GM19468 (cell line): ENCODE data around the gene NRG3.

Source experiments
- ATAC-seq: cut with Tn5 transposase; IDR thresholded peaks from one replicate; pipeline ENCODE4 v1.9.1; 2021; ENCODE audit warnings: mild to moderate bottlenecking, moderate library complexity, moderate number of reproducible peaks; ENCODE audit not compliant: unreplicated experiment; ENCODE audit errors: extremely low read depth

NRG3 gene

GRCh38 chr10:82861889-82862288 is 986.9 kb downstream of the NRG3 start:
- ATAC-seq, result no peak

GRCh38 chr10:82865366-82865765 is 990.4 kb downstream of the NRG3 start:
- no peak for ATAC-seq

- no peak for ATAC-seq
Observed at GRCh38 chr10:82866424-82867020, 991.5 kb downstream of the NRG3 start.

- no peak for ATAC-seq
Observed at GRCh38 chr10:82867056-82867455, 992.1 kb downstream of the NRG3 start.

DNA sequence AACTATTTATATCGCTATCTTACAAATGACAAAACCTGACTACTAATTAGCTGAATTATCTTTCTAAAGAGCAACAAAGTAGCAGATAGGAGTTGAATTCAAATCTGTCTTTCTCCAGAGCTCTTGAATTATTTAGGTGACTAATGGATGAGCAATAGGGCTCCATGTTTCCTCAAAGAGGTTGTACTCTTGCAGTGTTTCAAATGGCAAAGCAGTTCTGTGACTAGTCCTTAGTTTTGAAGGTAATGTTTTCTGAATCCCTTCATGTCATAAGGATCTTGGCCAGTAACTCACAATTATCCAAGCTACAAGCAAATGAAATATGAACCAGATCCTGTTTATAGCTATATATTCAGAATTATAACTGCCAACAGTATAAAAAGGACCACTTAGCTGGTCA is 999.7 kb downstream of the NRG3 start:
- ATAC-seq, result no peak

DNA sequence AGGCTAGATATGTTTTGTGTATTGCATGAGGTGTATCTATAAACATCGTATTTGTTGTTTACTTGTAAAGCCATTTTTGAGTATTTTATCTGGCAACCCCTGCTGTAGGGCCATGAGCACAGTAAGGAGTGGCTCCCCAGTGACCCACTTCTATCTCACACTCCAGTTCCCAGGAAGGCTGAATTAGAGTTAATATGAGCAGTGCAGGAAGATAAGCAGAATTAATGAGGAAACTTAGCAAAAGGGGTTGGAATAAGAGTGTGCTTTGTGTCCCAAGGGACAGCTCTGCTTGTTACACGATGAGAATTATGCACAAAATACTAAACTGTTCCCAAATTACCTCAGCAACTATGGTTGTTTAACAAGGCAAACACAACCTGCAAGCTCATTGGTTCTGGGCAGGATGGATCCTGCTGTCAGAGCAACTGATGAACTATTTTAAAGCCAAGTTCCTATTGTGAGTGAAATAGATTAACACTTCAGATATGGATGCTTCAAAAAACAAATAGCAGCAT is 1005.8 kb downstream of the NRG3 start:
- ATAC-seq, result no peak

- no peak for ATAC-seq
Observed at GRCh38 chr10:82882722-82883121, 1007.7 kb downstream of the NRG3 start.

GRCh38 chr10:82883603-82884002 is 1008.6 kb downstream of the NRG3 start:
- no peak for ATAC-seq

- no peak for ATAC-seq
Observed at GRCh38 chr10:82887488-82887887, 1012.5 kb downstream of the NRG3 start.

- ATAC-seq, result no peak
Observed at GRCh38 chr10:82888809-82889455, 1013.9 kb downstream of the NRG3 start.

GRCh38 chr10:82889728-82890127 is 1014.7 kb downstream of the NRG3 start:
- no peak for ATAC-seq

- no peak for ATAC-seq
Observed at GRCh38 chr10:82890573-82890972, 1015.6 kb downstream of the NRG3 start.

DNA sequence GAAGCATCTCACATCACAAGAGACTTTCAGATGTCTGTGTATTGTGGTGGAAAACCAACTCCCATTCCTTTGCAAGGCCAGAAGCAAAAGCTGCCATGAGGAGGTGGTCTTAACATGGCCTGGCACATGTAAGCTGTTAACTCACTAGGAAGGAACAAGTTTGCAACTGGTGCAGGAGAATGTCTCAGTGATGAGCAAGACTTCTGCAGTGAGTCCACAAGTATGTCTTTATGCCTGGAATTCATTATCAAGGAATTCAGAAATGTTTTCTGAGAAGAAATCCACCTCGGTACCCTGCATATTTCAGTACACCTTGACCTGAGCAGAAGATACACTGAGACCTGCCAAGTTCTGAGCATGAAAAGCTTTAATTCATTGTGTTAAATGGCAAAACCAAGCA is 1033.1 kb downstream of the NRG3 start:
- ATAC-seq, result no peak

GRCh38 chr10:82908751-82909150 is 1033.8 kb downstream of the NRG3 start:
- no peak for ATAC-seq

- no peak for ATAC-seq
Observed at GRCh38 chr10:82910301-82910700, 1035.3 kb downstream of the NRG3 start.

GRCh38 chr10:82914655-82915136 is 1039.7 kb downstream of the NRG3 start:
- no peak for ATAC-seq

DNA sequence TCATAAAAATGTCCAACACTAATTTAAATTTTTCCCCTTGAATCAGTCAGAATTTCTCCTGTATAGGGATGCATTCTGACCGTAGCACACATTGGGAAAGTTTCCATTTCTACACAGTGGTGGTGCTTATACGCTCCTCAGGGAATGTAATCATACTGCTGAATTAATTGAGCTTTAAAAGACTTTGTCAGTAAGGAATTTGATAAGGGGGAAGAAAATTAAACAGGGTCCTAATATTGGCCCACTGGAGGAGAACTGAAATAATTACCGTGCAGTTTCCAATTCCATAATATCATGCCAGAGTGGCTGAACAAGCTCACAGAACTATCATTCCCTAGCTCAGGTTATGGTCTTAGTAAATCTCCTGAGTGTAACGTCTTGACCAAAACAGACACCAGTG is 1041.9 kb downstream of the NRG3 start:
- no peak for ATAC-seq

- ATAC-seq, result no peak
Observed at GRCh38 chr10:82918022-82918421, 1043.0 kb downstream of the NRG3 start.

- ATAC-seq, result no peak
Observed at GRCh38 chr10:82922046-82922445, 1047.1 kb downstream of the NRG3 start.

DNA sequence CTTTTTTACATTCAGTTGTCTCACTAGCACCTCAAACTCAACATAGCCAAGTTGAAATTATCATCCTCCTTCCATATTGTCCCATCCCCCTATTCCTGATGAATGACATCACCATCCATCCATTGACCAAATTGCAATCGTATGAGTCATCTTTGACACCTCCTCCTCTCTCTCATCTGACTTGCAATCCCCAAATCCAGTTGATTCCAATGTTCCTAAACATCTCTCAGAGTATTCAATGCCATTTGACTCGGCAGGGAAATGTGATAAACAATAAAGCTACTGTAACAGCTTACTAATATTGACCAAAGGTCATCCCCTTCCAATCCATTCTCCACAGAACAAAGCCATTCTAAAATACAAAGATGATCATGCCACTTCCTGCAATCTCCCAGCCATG is 1047.8 kb downstream of the NRG3 start:
- ATAC-seq, result no peak

DNA sequence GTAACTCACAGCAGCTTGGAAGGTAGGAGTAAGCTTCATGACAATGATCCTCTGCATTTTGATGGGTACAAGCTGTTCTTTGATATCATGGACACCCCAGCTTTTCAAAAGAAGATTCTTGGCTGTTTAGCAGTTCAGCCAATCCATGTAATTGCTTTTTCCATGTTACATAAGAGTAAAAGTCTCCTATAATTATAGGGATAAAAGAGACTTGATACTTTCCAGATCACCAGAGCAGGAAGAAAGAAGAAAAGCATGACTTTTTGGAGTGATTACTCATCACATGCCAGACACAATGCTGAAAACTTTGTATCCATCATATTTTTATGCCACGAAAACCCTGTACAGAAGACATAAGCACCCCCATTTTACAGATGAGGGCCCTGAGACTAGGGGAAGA is 1049.7 kb downstream of the NRG3 start:
- no peak for ATAC-seq

DNA sequence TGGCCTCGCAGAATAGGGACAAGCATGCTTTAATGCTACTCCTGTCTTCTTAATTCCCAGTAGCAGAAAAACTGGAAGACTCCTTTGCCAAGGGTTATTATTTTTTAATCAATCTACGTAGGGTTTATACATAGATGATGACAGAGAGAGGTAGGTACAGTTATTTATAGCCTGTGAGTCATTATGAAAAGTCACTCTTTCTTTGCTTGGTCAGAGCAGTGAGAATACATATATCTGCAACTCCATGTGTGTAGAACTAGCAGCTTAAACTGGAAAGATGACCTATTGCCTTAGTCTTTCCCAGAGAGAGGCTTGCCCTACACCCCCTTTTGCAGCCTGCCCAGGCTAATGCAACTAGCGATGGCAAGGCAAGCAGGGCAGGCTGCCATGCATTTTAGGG is 1050.6 kb downstream of the NRG3 start:
- no peak for ATAC-seq
